Left ventricle myocardium inferior (tissue), 1 donor: ENCODE results near the gene MS4A15. TPM values are rescaled to one million over a fixed set of nuclear protein-coding genes. Genes with fewer than 3 reads are reported as not detected.
"Not testable (repeated sequence)": the region's sequence is repeated elsewhere in the genome, so short reads cannot be mapped to it uniquely, and the experiment has no call there.

Experiments used
- DNase-seq: peaks from one replicate; pipeline ENCODE4 v3.0.0-alpha.2; 2020
- H3K27ac ChIP-seq: fragments of 200-600 bp; replicated peaks from 2 replicates; pipeline ENCODE4 v1.8.0; 2021
- H3K27me3 ChIP-seq: fragments of 200-600 bp; 2 replicates; pipeline ENCODE4 v1.8.0; 2021; ENCODE audit warnings: low read depth
- H3K36me3 ChIP-seq: fragments of 200-600 bp; 2 replicates; pipeline ENCODE4 v1.8.0; 2021
- H3K4me1 ChIP-seq: fragments of 200-600 bp; 2 replicates; pipeline ENCODE4 v1.8.0; 2021
- H3K4me3 ChIP-seq: fragments of 200-600 bp; 2 replicates; pipeline ENCODE4 v1.8.0; 2021; ENCODE audit warnings: mild to moderate bottlenecking, moderate library complexity
- H3K9me3 ChIP-seq: fragments of 200-600 bp; replicated peaks from 2 replicates; pipeline ENCODE4 v1.8.0; 2021
- CTCF ChIP-seq: fragments of 200-600 bp; IDR thresholded peaks from 2 replicates; pipeline ENCODE4 v1.8.0; 2021; ENCODE audit warnings: antibody characterized with exemption, mild to moderate bottlenecking, borderline replicate concordance
- intact Hi-C: fragments of 100-400 bp; cut with micrococcal nuclease; formaldehyde crosslinking; loops from one replicate; pipeline ENCODE4 v1.11.0; 2022
- total RNA-seq: library from RNA; stranded (reverse); fragmentation: NEBNext Ultra II Directional; extraction: Animal tissue kit (Norgen Biotek cat#: 25700); gene quantifications from one replicate; pipeline ENCODE4 v1.2.1, GENCODE V29; 2021
- donor health status: DM: no; HTN: yes; CAD: no; lungs with severe emphysema.

MS4A15 gene
- total RNA-seq, 1 donor from 2014 or later: not detected

- intact Hi-C loops: no loop called here
- Histone ChIP-seq H3K27ac (no peak overlapping the region), H3K27me3 (peaks cover 22% of the 10 kb centered on the region), H3K9me3 (peaks cover 16% of the 10 kb centered on the region), H3K4me3 (no peak overlapping the region), H3K36me3 (no peaks in the 10 kb centered on the region), H3K4me1 (no peaks in the 10 kb centered on the region)
- no peak for DNase-seq
- TF ChIP-seq CTCF: no peak
Measured at GRCh38 chr11:60813324-60813723, 56.7 kb downstream of the MS4A15 start.

- DNase-seq: no peak
- no peaks in the 10 kb centered on the region for H3K4me1 ChIP-seq
Measured at GRCh38 chr11:60814112-60814511, 57.4 kb downstream of the MS4A15 start.

GRCh38 chr11:60816590-60817157 is 60.0 kb downstream of the MS4A15 start:
- H3K4me3 ChIP-seq: no peak overlapping the region
- intact Hi-C loops: no loop called here

More at GRCh38 chr11:60814112-60814511, 57.4 kb downstream of the MS4A15 start:
- H3K36me3 ChIP-seq: no peaks in the 10 kb centered on the region
- H3K4me3 ChIP-seq: no peak overlapping the region
- H3K9me3 ChIP-seq: peaks cover 16% of the 10 kb centered on the region
- intact Hi-C loops: no loop called here
- no peak overlapping the region for H3K27ac ChIP-seq
- TF ChIP-seq CTCF: no peak
- peaks cover 22% of the 10 kb centered on the region for H3K27me3 ChIP-seq

GRCh38 chr11:60818057-60818456 is 61.4 kb downstream of the MS4A15 start:
- Histone ChIP-seq H3K27ac (no peak overlapping the region), H3K27me3 (peaks cover 8% of the 10 kb centered on the region), H3K36me3 (no peaks in the 10 kb centered on the region), H3K4me3 (no peak overlapping the region), H3K4me1 (no peaks in the 10 kb centered on the region), H3K9me3 (peaks cover 16% of the 10 kb centered on the region)
- no peak for TF ChIP-seq CTCF
- no peak for DNase-seq
- intact Hi-C loops: no loop called here

More at GRCh38 chr11:60816590-60817157, 60.0 kb downstream of the MS4A15 start:
- TF ChIP-seq CTCF: no peak
- peaks cover 16% of the 10 kb centered on the region for H3K9me3 ChIP-seq
- no peak for DNase-seq
- no peaks in the 10 kb centered on the region for H3K4me1 ChIP-seq
- H3K27ac ChIP-seq: no peak overlapping the region
- peaks cover 14% of the 10 kb centered on the region for H3K27me3 ChIP-seq
- H3K36me3 ChIP-seq: no peaks in the 10 kb centered on the region

GRCh38 chr11:60821827-60822599 is 65.3 kb downstream of the MS4A15 start:
- no peak for TF ChIP-seq CTCF
- intact Hi-C loops: no loop called here
- H3K9me3 ChIP-seq: peaks cover 8% of the 10 kb centered on the region
- no peak overlapping the region for H3K4me3 ChIP-seq
- H3K27me3 ChIP-seq: peaks cover 5% of the 10 kb centered on the region
- no peak overlapping the region for H3K27ac ChIP-seq
- H3K36me3 ChIP-seq: no peaks in the 10 kb centered on the region
- no peaks in the 10 kb centered on the region for H3K4me1 ChIP-seq
- no peak for DNase-seq

GRCh38 chr11:60823745-60824306 is 67.2 kb downstream of the MS4A15 start:
- H3K9me3 ChIP-seq, H3K4me3 ChIP-seq, H3K4me1 ChIP-seq, H3K27me3 ChIP-seq, DNase-seq, H3K36me3 ChIP-seq, H3K27ac ChIP-seq, intact Hi-C loops: not testable (repeated sequence)
